NCI-H526 treated with DMSO at 0.1 percent for 48 hours (cell line): ENCODE data around the gene PDE12.

ENCODE experiments used
- DNase-seq: peaks from one replicate; lab custom pipeline; 2025; lab: John Stamatoyannopoulos, UW

The PDE12 gene

GRCh38 chr3:57555738-57556458, at the start of gene PDE12:
Gene PDE12, plus strand, starts transcription at chr3:57556274. Its CDS starts 106 bp downstream, at chr3:57556380.
- DNase-seq: peak; percentile 65

- no peak for DNase-seq
Measured at GRCh38 chr3:57512166-57512565, 43.9 kb upstream of the PDE12 start.

- DNase-seq: no peak
Measured at GRCh38 chr3:57518276-57518915, 37.7 kb upstream of the PDE12 start.

GRCh38 chr3:57530071-57530608, 25.9 kb upstream of the PDE12 start:
- DNase-seq: no peak

- DNase-seq: no peak
Measured at GRCh38 chr3:57538465-57538864, 17.6 kb upstream of the PDE12 start.

- DNase-seq: peak; percentile 53
Measured at GRCh38 chr3:57544181-57545125, 11.6 kb upstream of the PDE12 start, which contains the start of gene DNAH12. Gene DNAH12, minus strand, starts transcription at chr3:57544344. Its CDS starts 1,474 bp downstream, at chr3:57542870.

- no peak for DNase-seq
Measured at GRCh38 chr3:57545636-57546268, 10.3 kb upstream of the PDE12 start.

- no peak for DNase-seq
Measured at GRCh38 chr3:57546616-57547015, 9.5 kb upstream of the PDE12 start.

GRCh38 chr3:57555306-57555705, 768 bp upstream of the PDE12 start:
- peak; percentile 12 for DNase-seq

- DNase-seq: peak; percentile 7
Measured at GRCh38 chr3:57556459-57557084, 498 bp downstream of the PDE12 start.

GRCh38 chr3:57557085-57557537, 1.0 kb downstream of the PDE12 start:
- peak; percentile 22 for DNase-seq

- no peak for DNase-seq
Measured at GRCh38 chr3:57559526-57559925, 3.5 kb downstream of the PDE12 start.

GRCh38 chr3:57569859-57570450, 13.9 kb downstream of the PDE12 start:
- no peak for DNase-seq

GRCh38 chr3:57570878-57571277, 14.8 kb downstream of the PDE12 start:
- no peak for DNase-seq

GRCh38 chr3:57572096-57572495, 16.0 kb downstream of the PDE12 start:
- no peak for DNase-seq

- no peak for DNase-seq
Measured at GRCh38 chr3:57575966-57576626, 20.0 kb downstream of the PDE12 start.

GRCh38 chr3:57577801-57578200, 21.7 kb downstream of the PDE12 start:
- no peak for DNase-seq

GRCh38 chr3:57582474-57583168, 26.5 kb downstream of the PDE12 start:
- no peak for DNase-seq

- no peak for DNase-seq
Measured at GRCh38 chr3:57583544-57583943, 27.5 kb downstream of the PDE12 start.
